Inferior parietal cortex (tissue), 1 donor: ENCODE data around the gene APOA4.
"Not testable (repeated sequence)": the region's sequence is repeated elsewhere in the genome, so short reads cannot be mapped to it uniquely, and the experiment has no call there.

Experiments used
- DNase-seq: peaks from one replicate; pipeline ENCODE4 v3.0.0-alpha.2; 2016; ENCODE audit errors: extremely low spot score

APOA4 gene

DNA sequence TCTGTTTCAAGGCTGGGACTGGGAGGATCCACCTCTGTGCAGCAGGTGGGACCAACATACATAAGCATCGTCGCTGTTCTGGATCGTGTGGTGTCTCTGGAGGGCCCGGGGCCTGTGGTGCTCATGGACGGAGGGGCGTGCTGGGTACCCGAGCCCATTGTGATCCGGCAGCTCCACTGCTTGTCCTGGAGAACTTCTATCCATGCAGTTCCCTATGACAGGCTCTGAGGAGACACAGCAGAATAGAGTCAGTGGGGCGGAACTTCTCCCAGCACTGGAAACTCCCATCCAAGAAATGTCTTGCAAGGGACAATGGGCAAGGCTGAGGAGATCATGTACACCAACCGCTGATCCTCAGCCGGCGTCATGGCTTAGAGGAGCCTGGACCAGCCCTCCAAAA is 26.0 kb upstream of the APOA4 start:
- DNase-seq: no peak

DNA sequence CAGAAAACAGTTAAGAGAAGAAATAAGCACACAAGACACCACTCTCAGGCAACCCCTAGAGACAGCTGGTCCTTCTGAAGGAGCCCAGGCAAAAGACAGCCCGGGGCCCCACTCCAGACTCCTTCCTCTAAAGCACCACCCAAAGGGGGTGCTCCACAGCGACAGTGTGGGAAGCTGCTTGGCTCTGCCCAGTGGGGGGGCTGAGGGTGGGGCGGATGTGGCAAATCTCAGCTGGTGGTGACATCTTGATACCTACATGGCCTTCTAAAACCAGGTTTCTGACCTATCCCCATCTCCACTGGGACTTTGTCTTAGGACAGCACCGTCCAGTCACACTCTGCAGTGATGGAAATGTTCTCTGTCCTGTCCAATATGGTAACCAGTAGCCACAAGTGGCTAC is 24.5 kb upstream of the APOA4 start:
- DNase-seq: no peak

DNA sequence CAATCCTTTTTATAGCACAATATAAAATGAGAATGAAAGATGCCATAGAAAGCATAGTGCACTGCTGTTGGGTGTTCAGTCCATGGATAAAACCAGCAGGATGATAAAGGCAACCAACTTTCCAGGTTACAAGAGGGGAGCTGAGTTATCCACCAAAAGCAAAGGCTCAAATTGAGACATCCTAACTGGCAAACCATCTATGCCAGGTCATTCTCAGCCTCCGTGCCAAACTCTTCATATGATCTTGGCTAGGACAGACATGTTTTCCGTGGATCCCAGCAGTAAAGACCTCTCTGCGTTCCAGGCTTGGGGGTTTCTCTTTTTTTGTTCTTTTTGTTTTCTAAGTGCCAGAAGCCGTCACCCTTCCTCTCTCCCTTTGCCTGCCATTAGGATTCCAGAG is 21.6 kb upstream of the APOA4 start:
- DNase-seq: no peak

DNA sequence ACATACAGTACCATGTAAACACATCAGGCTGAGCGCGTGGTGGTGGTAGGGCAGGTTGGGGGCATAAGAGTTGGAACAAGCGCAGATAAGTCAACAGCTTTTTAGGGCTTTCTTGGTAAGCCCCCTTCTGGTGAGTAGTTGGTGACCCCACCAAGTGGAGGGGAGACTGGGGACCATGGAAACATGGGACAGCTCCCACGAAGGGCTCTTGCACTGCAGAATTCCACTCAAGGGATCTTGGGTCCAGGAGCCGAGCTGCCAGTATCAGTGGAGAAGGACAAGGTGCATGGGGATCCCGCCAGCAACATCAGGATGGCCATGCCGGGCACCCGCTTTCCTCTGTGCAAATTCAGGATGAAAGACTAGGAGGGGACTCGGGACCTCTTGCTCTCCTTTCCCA is 20.6 kb upstream of the APOA4 start:
- DNase-seq: no peak

DNA sequence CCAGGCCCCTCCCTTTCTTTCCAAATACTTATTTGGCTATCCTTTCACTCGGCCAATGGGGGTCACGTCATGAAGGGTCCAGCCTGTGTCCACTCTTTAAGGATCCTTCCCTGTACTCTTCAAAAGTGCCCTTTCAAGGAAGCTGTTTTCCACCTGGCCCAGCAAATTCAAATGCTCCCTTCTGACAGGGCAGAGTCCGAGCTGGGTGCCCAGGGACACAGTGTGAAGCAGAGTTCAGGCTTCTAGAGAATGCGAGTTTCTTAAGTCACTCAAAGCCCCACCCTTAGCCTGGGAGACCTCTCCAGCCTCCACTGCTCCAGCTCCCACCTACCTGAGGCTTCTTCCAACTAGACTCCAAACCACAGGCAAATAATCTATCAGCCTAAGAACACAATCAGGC is 19.8 kb upstream of the APOA4 start:
- DNase-seq: no peak

DNA sequence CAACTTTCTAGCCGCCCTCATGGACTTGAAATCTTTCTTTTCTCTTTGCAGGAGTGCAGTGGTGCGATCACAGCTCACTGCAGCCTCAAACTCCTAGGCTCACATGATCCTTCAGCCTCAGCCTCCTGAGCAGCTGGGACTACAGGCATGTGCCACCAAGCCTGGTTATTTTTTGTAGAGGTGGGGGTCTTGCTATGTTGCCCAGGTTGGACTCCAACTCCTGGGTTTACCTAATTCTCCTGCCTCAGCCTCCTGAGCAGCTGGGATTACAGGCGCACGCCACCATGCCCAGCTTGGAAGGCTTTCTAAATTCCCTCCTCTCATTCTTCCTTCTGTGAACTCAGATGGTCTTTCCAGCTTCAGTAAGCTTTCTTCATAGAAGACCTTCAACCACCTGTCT is 19.0 kb upstream of the APOA4 start:
- DNase-seq: no peak

DNA sequence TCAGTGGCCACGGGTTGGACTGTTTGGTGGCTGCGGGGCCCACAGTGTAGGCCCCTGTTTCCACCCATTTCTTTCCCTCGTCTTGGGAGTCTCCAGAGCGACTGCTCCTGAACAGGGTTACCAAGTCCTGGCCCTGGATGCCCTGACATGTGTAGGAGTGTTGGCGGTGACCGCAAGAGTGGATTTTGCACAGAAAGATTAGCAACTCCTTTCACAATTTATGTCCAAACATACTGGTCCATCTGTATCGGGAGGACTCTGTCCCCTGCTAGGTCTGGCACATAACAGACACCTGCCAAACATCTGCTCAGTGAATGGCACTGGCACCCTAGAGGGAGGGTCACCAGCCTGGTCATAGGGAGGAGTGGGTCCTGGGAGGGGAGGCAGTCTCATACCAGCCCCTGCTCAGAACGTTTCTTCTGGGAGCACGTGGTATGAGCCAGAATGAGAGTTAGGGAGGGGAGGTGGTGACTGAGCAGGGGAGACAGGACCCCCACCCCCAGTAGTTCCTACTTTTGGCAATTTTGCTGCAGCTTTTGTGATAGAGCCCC is 17.7 kb upstream of the APOA4 start:
- no peak for DNase-seq

DNA sequence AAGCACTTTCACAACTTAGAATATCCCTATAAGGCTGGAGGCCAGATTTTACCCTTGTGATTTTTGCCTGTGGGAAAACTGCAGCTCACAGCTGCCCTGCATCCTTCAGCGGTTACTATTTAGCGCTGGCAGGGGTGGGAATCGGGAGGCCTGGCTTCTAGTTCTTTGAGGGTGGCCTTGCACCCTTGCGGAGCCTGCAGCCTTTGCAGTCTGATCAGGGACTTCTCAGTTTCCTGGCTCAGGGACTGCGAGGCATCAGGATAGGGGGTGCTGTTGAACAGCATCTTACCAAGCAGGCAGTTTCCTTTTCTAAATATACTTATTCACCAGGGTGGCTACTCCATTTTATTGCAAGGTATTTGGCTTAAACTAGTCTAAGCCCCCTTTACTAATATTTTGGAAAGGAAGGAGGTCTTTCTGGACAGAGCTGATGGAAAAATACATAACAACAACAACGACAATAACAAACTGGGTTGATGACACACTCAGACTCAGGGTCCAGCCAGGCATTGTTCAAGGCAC is 17.2 kb upstream of the APOA4 start:
- no peak for DNase-seq

DNA sequence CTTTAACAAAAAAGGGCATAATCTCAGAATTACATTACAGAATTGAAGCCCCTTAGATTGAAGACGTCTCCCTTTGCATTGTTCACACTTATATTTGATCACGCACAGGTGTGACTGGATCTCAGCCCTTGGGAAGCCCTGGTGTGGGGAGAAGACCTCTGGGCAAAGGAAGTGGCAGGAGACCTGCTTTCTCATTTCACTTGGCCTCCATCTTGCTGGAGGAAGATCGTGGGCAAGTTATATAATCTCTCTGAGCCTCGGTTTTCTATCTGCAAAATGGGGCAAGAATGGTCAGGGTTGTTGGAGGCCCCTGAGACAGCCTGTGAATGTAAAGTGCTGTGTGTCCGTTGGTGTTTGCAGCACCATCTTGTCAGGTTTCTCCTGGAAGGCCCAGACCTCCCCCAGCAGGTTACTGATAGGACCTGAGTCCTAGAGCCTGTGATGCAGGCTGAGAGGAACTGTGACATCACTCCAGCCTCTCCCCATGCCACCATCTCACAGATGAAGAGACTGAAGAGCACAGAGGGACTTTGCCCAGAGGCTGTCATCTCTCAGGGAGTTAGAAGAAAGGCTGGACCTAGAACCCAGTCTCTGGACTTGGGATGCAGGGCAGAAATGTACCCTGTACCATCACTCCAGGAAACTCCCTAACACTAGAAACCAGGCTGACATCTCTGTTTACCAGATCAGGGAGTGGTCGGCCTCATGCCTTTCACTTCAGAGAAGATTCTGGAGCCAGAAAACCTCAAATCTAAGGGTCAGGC is 15.4 kb upstream of the APOA4 start:
- no peak for DNase-seq

DNA sequence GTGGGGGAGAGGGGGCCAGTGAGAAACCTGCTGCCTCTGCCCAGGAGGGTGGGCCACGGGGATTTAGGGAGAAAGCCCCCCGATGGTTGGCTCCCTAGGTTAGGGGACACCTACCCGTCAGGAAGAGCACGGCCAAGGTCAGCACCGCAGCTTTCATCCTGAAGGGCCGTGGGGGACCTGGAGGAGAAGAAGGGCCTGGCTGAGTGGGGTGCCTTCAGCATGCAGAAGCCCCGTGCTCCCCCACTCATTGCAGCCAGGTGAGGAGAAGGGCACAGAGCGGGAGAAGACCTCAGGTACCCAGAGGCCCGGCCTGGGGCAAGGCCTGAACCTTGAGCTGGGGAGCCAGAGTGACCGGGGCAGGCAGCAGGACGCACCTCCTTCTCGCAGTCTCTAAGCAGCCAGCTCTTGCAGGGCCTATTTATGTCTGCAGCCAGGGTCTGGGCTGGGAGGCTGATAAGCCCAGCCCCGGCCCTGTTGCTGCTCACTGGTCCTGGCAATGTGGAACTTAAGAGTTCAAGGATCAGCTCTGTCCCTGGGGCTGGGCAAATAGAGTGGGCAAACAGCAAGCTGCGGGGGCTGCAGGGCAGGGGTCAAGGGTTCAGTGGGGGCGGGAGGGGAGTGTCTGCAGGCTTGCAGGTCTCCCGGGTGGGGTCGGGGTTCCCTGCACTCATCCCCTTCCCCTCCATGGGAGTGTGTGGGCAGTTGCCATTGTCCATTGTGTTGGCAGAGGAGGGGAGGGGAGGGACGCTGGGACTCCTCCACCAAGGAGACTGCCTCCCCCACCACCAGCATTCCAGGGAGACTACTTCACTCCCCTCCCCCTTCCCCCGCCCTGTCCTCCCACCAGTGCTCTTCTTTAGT is 14.4 kb upstream of the APOA4 start, which contains the start of gene APOA1:
Gene APOA1 (minus strand): TSS at position 392 of the 861 bp plus-strand sequence. CDS start 235 bp downstream, at position 157.
- DNase-seq: no peak

DNA sequence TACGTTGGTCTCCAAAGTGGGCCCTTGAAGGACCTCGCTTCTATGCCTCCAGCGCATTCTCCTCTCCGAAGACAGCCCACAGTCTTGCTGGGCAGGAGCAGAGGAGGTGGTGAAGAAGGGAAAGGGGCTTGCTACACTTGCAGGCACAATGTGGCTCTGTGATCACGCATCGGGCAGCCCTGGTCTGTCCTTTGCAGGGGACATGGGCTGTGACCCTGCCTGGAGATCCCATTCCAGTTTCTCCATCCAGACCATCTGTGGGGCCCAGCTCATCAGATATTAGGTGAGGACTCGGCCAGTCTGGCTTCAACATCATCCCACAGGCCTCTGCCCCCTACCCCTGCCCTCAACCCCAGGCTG is 13.5 kb upstream of the APOA4 start:
- no peak for DNase-seq

DNA sequence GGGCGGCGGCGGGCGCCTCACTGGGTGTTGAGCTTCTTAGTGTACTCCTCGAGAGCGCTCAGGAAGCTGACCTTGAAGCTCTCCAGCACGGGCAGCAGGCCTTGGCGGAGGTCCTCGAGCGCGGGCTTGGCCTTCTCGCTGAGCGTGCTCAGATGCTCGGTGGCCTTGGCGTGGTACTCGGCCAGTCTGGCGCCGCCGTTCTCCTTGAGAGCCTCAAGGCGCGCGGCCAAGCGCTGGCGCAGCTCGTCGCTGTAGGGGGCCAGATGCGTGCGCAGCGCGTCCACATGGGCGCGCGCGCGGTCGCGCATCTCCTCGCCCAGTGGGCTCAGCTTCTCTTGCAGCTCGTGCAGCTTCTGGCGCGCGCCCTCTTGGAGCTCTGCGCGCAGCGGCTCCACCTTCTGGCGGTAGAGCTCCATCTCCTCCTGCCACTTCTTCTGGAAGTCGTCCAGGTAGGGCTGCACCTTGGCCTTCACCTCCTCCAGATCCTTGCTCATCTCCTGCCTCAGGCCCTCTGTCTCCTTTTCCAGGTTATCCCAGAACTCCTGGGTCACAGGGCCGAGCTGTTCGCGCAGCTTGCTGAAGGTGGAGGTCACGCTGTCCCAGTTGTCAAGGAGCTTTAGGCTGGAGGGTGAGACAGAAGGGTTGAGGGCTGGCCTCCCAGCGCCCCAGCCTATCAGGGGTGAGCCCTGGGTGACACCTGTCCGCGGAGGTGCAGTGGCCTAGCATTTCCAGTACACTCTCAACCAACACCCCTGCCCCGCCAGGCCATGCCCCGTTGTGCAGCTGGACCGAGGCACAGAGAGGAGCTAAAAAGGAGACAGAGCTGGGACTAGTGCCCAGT is 12.9 kb upstream of the APOA4 start:
- peak; percentile 85 for DNase-seq

DNA sequence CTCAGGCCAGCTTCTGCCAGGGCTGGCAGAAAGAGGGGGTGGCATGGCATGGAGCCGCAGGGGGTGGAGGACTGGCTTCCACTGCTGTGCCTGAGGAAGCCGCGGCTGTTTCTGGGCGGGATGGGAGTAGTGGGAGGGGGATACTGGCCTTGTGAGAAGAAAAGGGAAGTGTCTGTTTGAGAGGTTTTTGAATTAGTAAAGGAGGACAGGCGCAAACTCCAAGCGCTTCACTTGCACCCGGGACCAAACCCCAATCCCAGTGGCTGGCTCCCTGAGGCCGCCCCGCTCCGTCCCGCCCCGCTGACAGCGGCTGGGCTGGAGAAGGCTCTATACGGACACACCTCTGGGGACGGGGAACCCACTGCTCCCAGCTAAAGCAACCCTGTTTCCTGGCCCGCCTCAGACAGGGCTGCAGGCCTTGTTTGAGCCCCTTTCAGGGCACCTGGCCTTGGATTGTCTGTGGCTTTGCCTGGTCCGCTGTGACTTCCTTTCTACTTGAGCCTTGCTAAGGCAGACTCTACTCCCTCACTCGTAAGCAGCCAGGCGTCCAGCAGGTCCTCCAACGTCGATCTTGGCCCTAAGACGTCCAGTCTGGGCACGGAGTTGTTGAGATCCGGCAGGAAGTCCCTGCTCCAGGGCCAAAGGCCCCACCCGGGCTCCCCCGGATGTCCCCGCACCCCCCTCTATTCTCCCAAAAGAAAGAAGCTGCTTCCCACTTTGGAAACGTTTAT is 12.1 kb upstream of the APOA4 start:
- no peak for DNase-seq

DNA sequence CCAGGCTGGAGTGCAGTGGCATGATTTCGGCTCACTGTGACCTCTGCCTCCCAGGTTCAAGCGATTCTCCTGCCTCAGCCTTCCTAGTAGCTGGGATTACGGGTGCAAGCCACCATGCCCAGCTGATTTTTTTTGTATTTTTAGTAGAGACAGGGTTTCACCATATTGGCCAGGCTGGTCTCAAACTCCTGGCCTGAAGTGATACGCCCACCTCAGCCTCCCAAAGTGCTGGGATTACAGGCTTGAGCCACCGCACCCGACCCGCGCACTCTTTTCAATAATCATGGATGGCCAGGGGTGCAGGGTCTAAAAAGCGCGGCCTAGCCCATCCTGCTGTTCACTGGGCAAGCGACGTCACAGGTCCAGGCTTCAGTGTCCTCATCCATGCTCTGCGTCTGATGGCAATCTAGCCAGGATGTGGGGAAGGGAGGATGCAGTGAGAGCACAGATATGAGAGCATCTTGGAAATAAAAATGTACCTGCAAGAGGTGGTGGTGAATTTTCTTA is 11.5 kb upstream of the APOA4 start:
- not testable (repeated sequence) for DNase-seq

DNA sequence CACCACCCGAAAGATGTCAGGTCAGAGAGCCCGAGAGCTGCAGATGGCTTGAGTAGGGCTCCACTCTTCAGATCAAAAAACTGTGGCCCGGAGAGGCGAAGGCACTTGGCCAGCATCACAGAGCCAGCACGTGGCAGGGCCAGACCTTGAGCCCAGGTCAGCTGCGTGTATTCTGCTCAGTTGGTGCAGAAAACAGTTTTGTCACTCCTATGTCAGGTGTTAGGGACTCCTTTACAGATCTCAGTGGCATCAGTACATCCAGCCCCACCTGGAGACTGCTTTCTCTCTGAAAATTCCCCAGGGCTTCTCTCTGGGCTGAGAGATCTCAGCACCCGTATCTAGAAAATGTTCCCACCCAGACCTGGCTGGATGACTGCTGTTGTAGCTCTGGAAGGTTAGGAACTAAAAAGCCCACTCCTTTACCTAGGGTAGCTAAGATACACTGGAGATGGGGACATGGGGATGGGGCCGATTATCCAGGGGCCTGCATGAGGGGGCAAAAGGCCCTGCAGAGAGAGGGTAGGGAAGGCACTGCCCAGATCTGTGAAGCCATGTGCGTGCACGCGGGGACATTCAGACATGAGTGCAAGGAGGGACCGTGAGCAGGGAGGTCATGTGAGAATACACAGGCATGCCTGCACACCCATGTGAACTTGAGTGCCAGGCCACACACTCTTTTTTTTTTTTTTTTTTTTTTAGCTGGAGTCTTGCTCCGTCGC is 10.9 kb upstream of the APOA4 start:
- DNase-seq: no peak

DNA sequence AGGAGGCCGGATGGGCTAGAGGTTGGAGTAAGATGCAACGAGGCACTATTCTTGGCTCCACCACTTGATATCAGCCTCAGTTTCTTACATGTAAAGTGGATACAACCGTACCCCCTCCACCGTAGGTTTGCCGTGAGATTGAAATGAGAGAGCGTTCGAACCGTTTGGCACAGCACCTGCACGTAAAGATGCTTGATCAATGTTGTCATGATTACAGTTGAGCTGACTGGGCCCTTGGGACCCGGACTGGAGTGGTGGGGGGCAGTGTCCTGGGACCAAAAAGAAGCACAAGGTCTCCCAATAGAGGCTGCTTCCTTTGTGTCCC is 10.3 kb upstream of the APOA4 start:
- DNase-seq: no peak

DNA sequence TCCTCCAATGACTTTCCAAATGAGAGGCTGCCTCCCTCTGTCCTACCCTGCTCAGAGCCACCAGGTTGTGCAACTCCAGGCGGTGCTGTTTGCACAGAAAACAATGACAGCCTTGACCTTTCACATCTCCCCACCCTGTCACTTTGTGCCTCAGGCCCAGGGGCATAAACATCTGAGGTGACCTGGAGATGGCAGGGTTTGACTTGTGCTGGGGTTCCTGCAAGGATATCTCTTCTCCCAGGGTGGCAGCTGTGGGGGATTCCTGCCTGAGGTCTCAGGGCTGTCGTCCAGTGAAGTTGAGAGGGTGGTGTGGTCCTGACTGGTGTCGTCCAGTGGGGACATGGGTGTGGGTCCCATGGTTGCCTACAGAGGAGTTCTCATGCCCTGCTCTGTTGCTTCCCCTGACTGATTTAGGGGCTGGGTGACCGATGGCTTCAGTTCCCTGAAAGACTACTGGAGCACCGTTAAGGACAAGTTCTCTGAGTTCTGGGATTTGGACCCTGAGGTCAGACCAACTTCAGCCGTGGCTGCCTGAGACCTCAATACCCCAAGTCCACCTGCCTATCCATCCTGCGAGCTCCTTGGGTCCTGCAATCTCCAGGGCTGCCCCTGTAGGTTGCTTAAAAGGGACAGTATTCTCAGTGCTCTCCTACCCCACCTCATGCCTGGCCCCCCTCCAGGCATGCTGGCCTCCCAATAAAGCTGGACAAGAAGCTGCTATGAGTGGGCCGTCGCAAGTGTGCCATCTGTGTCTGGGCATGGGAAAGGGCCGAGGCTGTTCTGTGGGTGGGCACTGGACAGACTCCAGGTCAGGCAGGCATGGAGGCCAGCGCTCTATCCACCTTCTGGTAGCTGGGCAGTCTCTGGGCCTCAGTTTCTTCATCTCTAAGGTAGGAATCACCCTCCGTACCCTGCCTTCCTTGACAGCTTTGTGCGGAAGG is 9.5 kb upstream of the APOA4 start:
- no peak for DNase-seq

DNA sequence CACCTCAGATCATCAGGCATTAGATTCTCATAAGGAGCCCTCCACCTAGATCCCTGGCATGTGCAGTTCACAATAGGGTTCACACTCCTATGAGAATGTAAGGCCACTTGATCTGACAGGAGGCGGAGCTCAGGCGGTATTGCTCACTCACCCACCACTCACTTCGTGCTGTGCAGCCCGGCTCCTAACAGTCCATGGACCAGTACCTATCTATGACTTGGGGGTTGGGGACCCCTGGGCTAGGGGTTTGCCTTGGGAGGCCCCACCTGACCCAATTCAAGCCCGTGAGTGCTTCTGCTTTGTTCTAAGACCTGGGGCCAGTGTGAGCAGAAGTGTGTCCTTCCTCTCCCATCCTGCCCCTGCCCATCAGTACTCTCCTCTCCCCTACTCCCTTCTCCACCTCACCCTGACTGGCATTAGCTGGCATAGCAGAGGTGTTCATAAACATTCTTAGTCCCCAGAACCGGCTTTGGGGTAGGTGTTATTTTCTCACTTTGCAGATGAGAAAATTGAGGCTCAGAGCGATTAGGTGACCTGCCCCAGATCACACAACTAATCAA is 8.8 kb upstream of the APOA4 start:
- no peak for DNase-seq
